ENCODE results near the gene ZNF672. TPM values are rescaled to one million over a fixed set of nuclear protein-coding genes. Genes with fewer than 3 reads are reported as not detected.

The ZNF672 gene
- polyA plus RNA-seq, 2 donors: 11.6 to 15.8 TPM

- WGBS, 2 donors: 82 to 85% methylated on average over 7 of the region's 7 CpGs
- H3K4me3 ChIP-seq (ENCODE audit: low read depth in 1 of 2, low read length in 2 of 2): no peak overlapping the region
- H3K9me3 ChIP-seq (ENCODE audit: control insufficient read depth in 2 of 2, insufficient read depth in 1 of 2, low read depth in 1 of 2, low read length in 1 of 2): no peaks in the 10 kb centered on the region
- H3K4me1 ChIP-seq (ENCODE audit: control insufficient read depth in 2 of 2, insufficient read depth in 2 of 2, low read length in 1 of 2): peaks cover 4 to 15% of the 10 kb centered on the region in 2 donors
- no peaks in the 10 kb centered on the region for H3K27me3 ChIP-seq (ENCODE audit: control insufficient read depth in 1 of 2, insufficient read depth in 2 of 2, low read length in 2 of 2)
- H3K27ac ChIP-seq (ENCODE audit: low read depth in 2 of 2, low read length in 1 of 2): no peak overlapping the region
- peaks cover 2 to 34% of the 10 kb centered on the region in 2 donors for H3K36me3 ChIP-seq (ENCODE audit: control insufficient read depth in 2 of 2, insufficient read depth in 2 of 2, low read length in 1 of 2)
Measured at GRCh38 chr1:248820041-248820585, 17.9 kb upstream of the ZNF672 start.

- peaks cover 0 to 28% of the 10 kb centered on the region in 2 donors for H3K36me3 ChIP-seq (ENCODE audit: control insufficient read depth in 2 of 2, insufficient read depth in 2 of 2, low read length in 1 of 2)
- H3K27me3 ChIP-seq (ENCODE audit: control insufficient read depth in 1 of 2, insufficient read depth in 2 of 2, low read length in 2 of 2): no peaks in the 10 kb centered on the region
- peak overlapping the region in 1 of 2 donors; percentile 59 for H3K27ac ChIP-seq (ENCODE audit: low read depth in 2 of 2, low read length in 1 of 2)
- no peak overlapping the region for H3K4me3 ChIP-seq (ENCODE audit: low read depth in 1 of 2, low read length in 2 of 2)
- H3K9me3 ChIP-seq (ENCODE audit: control insufficient read depth in 2 of 2, insufficient read depth in 1 of 2, low read depth in 1 of 2, low read length in 1 of 2): no peaks in the 10 kb centered on the region
- H3K4me1 ChIP-seq (ENCODE audit: control insufficient read depth in 2 of 2, insufficient read depth in 2 of 2, low read length in 1 of 2): peaks cover 4 to 17% of the 10 kb centered on the region in 2 donors
- WGBS, 2 donors: 50 to 60% methylated on average over 3 of the region's 3 CpGs
Measured at GRCh38 chr1:248821101-248821500, 16.9 kb upstream of the ZNF672 start.

- no peaks in the 10 kb centered on the region for H3K9me3 ChIP-seq (ENCODE audit: control insufficient read depth in 2 of 2, insufficient read depth in 1 of 2, low read depth in 1 of 2, low read length in 1 of 2)
- H3K36me3 ChIP-seq (ENCODE audit: control insufficient read depth in 2 of 2, insufficient read depth in 2 of 2, low read length in 1 of 2): peaks cover 0 to 23% of the 10 kb centered on the region in 2 donors
- H3K4me1 ChIP-seq (ENCODE audit: control insufficient read depth in 2 of 2, insufficient read depth in 2 of 2, low read length in 1 of 2): peaks cover 4 to 17% of the 10 kb centered on the region in 2 donors
- H3K27me3 ChIP-seq (ENCODE audit: control insufficient read depth in 1 of 2, insufficient read depth in 2 of 2, low read length in 2 of 2): no peaks in the 10 kb centered on the region
- 91 to 95% methylated on average over 7 of the region's 7 CpGs for WGBS, 2 donors
- H3K4me3 ChIP-seq (ENCODE audit: low read depth in 1 of 2, low read length in 2 of 2): no peak overlapping the region
- no peak overlapping the region for H3K27ac ChIP-seq (ENCODE audit: low read depth in 2 of 2, low read length in 1 of 2)
Measured at GRCh38 chr1:248821641-248822040, 16.4 kb upstream of the ZNF672 start.

GRCh38 chr1:248822148-248823032, 15.6 kb upstream of the ZNF672 start:
- Histone ChIP-seq H3K4me3 (ENCODE audit: low read depth in 1 of 2, low read length in 2 of 2) (peak overlapping the region; percentile 9 to 29), H3K4me1 (ENCODE audit: control insufficient read depth in 2 of 2, insufficient read depth in 2 of 2, low read length in 1 of 2) (peaks cover 4 to 17% of the 10 kb centered on the region in 2 donors), H3K36me3 (ENCODE audit: control insufficient read depth in 2 of 2, insufficient read depth in 2 of 2, low read length in 1 of 2) (peaks cover 0 to 17% of the 10 kb centered on the region in 2 donors), H3K27me3 (ENCODE audit: control insufficient read depth in 1 of 2, insufficient read depth in 2 of 2, low read length in 2 of 2) (no peaks in the 10 kb centered on the region), H3K27ac (ENCODE audit: low read depth in 2 of 2, low read length in 1 of 2) (no peak overlapping the region), H3K9me3 (ENCODE audit: control insufficient read depth in 2 of 2, insufficient read depth in 1 of 2, low read depth in 1 of 2, low read length in 1 of 2) (no peaks in the 10 kb centered on the region)
- WGBS, 2 donors: 86 to 87% methylated on average over 15 of the region's 15 CpGs

GRCh38 chr1:248823517-248824001, 14.5 kb upstream of the ZNF672 start:
- peaks cover 4 to 17% of the 10 kb centered on the region in 2 donors for H3K4me1 ChIP-seq (ENCODE audit: control insufficient read depth in 2 of 2, insufficient read depth in 2 of 2, low read length in 1 of 2)
- 72 to 85% methylated on average over 2 of the region's 2 CpGs for WGBS, 2 donors
- no peaks in the 10 kb centered on the region for H3K27me3 ChIP-seq (ENCODE audit: control insufficient read depth in 1 of 2, insufficient read depth in 2 of 2, low read length in 2 of 2)
- H3K36me3 ChIP-seq (ENCODE audit: control insufficient read depth in 2 of 2, insufficient read depth in 2 of 2, low read length in 1 of 2): peaks cover 0 to 14% of the 10 kb centered on the region in 2 donors
- peak overlapping the region; percentile 9 to 29 for H3K4me3 ChIP-seq (ENCODE audit: low read depth in 1 of 2, low read length in 2 of 2)
- no peaks in the 10 kb centered on the region for H3K9me3 ChIP-seq (ENCODE audit: control insufficient read depth in 2 of 2, insufficient read depth in 1 of 2, low read depth in 1 of 2, low read length in 1 of 2)
- no peak overlapping the region for H3K27ac ChIP-seq (ENCODE audit: low read depth in 2 of 2, low read length in 1 of 2)

- no peaks in the 10 kb centered on the region for H3K9me3 ChIP-seq (ENCODE audit: control insufficient read depth in 2 of 2, insufficient read depth in 1 of 2, low read depth in 1 of 2, low read length in 1 of 2)
- no peak overlapping the region for H3K27ac ChIP-seq (ENCODE audit: low read depth in 2 of 2, low read length in 1 of 2)
- peaks cover 4 to 14% of the 10 kb centered on the region in 2 donors for H3K4me1 ChIP-seq (ENCODE audit: control insufficient read depth in 2 of 2, insufficient read depth in 2 of 2, low read length in 1 of 2)
- peaks cover 0 to 10% of the 10 kb centered on the region in 2 donors for H3K36me3 ChIP-seq (ENCODE audit: control insufficient read depth in 2 of 2, insufficient read depth in 2 of 2, low read length in 1 of 2)
- WGBS, 2 donors: 100% methylated on average over 1 of the region's 1 CpG
- H3K27me3 ChIP-seq (ENCODE audit: control insufficient read depth in 1 of 2, insufficient read depth in 2 of 2, low read length in 2 of 2): no peaks in the 10 kb centered on the region
- H3K4me3 ChIP-seq (ENCODE audit: low read depth in 1 of 2, low read length in 2 of 2): peak overlapping the region; percentile 82 to 88
Measured at GRCh38 chr1:248824301-248824700, 13.7 kb upstream of the ZNF672 start.

- peaks cover 4 to 14% of the 10 kb centered on the region in 2 donors for H3K4me1 ChIP-seq (ENCODE audit: control insufficient read depth in 2 of 2, insufficient read depth in 2 of 2, low read length in 1 of 2)
- H3K27ac ChIP-seq (ENCODE audit: low read depth in 2 of 2, low read length in 1 of 2): peak overlapping the region in 1 of 2 donors; percentile 98
- no peaks in the 10 kb centered on the region for H3K9me3 ChIP-seq (ENCODE audit: control insufficient read depth in 2 of 2, insufficient read depth in 1 of 2, low read depth in 1 of 2, low read length in 1 of 2)
- no peaks in the 10 kb centered on the region for H3K27me3 ChIP-seq (ENCODE audit: control insufficient read depth in 1 of 2, insufficient read depth in 2 of 2, low read length in 2 of 2)
- peaks cover 0 to 10% of the 10 kb centered on the region in 2 donors for H3K36me3 ChIP-seq (ENCODE audit: control insufficient read depth in 2 of 2, insufficient read depth in 2 of 2, low read length in 1 of 2)
- 87 to 92% methylated on average over 3 of the region's 3 CpGs for WGBS, 2 donors
- H3K4me3 ChIP-seq (ENCODE audit: low read depth in 1 of 2, low read length in 2 of 2): peak overlapping the region; percentile 82 to 88
Measured at GRCh38 chr1:248824701-248825100, 13.3 kb upstream of the ZNF672 start.

- Histone ChIP-seq H3K4me3 (ENCODE audit: low read depth in 1 of 2, low read length in 2 of 2) (peak overlapping the region; percentile 82 to 88), H3K4me1 (ENCODE audit: control insufficient read depth in 2 of 2, insufficient read depth in 2 of 2, low read length in 1 of 2) (peaks cover 4 to 14% of the 10 kb centered on the region in 2 donors), H3K36me3 (ENCODE audit: control insufficient read depth in 2 of 2, insufficient read depth in 2 of 2, low read length in 1 of 2) (peaks cover 0 to 10% of the 10 kb centered on the region in 2 donors), H3K27ac (ENCODE audit: low read depth in 2 of 2, low read length in 1 of 2) (peak overlapping the region; percentile 77 to 98), H3K9me3 (ENCODE audit: control insufficient read depth in 2 of 2, insufficient read depth in 1 of 2, low read depth in 1 of 2, low read length in 1 of 2) (no peaks in the 10 kb centered on the region), H3K27me3 (ENCODE audit: control insufficient read depth in 1 of 2, insufficient read depth in 2 of 2, low read length in 2 of 2) (no peaks in the 10 kb centered on the region)
- WGBS, 2 donors: 27% methylated on average over 10 of the region's 10 CpGs
Measured at GRCh38 chr1:248825136-248825535, 12.9 kb upstream of the ZNF672 start.

GRCh38 chr1:248825573-248825908, 12.5 kb upstream of the ZNF672 start:
- Histone ChIP-seq H3K9me3 (ENCODE audit: control insufficient read depth in 2 of 2, insufficient read depth in 1 of 2, low read depth in 1 of 2, low read length in 1 of 2) (no peaks in the 10 kb centered on the region), H3K4me1 (ENCODE audit: control insufficient read depth in 2 of 2, insufficient read depth in 2 of 2, low read length in 1 of 2) (peaks cover 4 to 14% of the 10 kb centered on the region in 2 donors), H3K27ac (ENCODE audit: low read depth in 2 of 2, low read length in 1 of 2) (peak overlapping the region; percentile 77 to 98), H3K4me3 (ENCODE audit: low read depth in 1 of 2, low read length in 2 of 2) (peak overlapping the region; percentile 82 to 88), H3K27me3 (ENCODE audit: control insufficient read depth in 1 of 2, insufficient read depth in 2 of 2, low read length in 2 of 2) (no peaks in the 10 kb centered on the region), H3K36me3 (ENCODE audit: control insufficient read depth in 2 of 2, insufficient read depth in 2 of 2, low read length in 1 of 2) (peaks cover 0 to 10% of the 10 kb centered on the region in 2 donors)
- WGBS, 2 donors: 0 to 1% methylated on average over 18 of the region's 18 CpGs

Data from esophagus (tissue), 2 donors.